Stimulated activated CD8-positive, alpha-beta memory T cell treated with anti-CD3 and anti-CD28 coated beads, Interleukin-7, amount 100 ng/mL, for 24 hours (primary cell): ENCODE measurements around the gene PPM1N.
"Not testable (repeated sequence)": the region's sequence is repeated elsewhere in the genome, so short reads cannot be mapped to it uniquely, and the experiment has no call there.

Experiments
- DNase-seq: peaks from one replicate; pipeline ENCODE4 v3.0.0-alpha.2; 2020; ENCODE audit warnings: low read depth

The PPM1N gene

GRCh38 chr19:45508861-45509691, 10.8 kb downstream of the PPM1N start:
- DNase-seq, result no peak

- no peak for DNase-seq
Observed at GRCh38 chr19:45509692-45510015, 11.4 kb downstream of the PPM1N start.

GRCh38 chr19:45510352-45510751, 12.1 kb downstream of the PPM1N start:
- not testable (repeated sequence) for DNase-seq

GRCh38 chr19:45511074-45511473, 12.8 kb downstream of the PPM1N start:
- DNase-seq, result no peak

- DNase-seq, result no peak
Observed at GRCh38 chr19:45512881-45513483, 14.7 kb downstream of the PPM1N start.

GRCh38 chr19:45514376-45515051, 16.3 kb downstream of the PPM1N start:
- no peak for DNase-seq

- no peak for DNase-seq
Observed at GRCh38 chr19:45515081-45515624, 16.9 kb downstream of the PPM1N start.

GRCh38 chr19:45515807-45516401, 17.7 kb downstream of the PPM1N start:
- DNase-seq, result no peak

GRCh38 chr19:45517238-45517637, 19.0 kb downstream of the PPM1N start:
- DNase-seq, result no peak

- no peak for DNase-seq
Observed at GRCh38 chr19:45517641-45518468, 19.6 kb downstream of the PPM1N start.

- no peak for DNase-seq
Observed at GRCh38 chr19:45518469-45518826, 20.2 kb downstream of the PPM1N start.

GRCh38 chr19:45522010-45522941, 24.0 kb downstream of the PPM1N start:
- no peak for DNase-seq

GRCh38 chr19:45523642-45524256, 25.5 kb downstream of the PPM1N start:
- no peak for DNase-seq

- no peak for DNase-seq
Observed at GRCh38 chr19:45524575-45525129, 26.4 kb downstream of the PPM1N start.

GRCh38 chr19:45526143-45526542, 27.9 kb downstream of the PPM1N start:
- DNase-seq, result no peak

- DNase-seq, result no peak
Observed at GRCh38 chr19:45526971-45527370, 28.7 kb downstream of the PPM1N start.

GRCh38 chr19:45527731-45528130, 29.5 kb downstream of the PPM1N start:
- DNase-seq, result no peak

- DNase-seq, result no peak
Observed at GRCh38 chr19:45528149-45528743, 30.0 kb downstream of the PPM1N start.

GRCh38 chr19:45528744-45529419, 30.6 kb downstream of the PPM1N start:
- DNase-seq, result no peak
